NCI-H1436 (cell line): ENCODE data around the gene ABLIM2.

Experiments
- DNase-seq: peaks from one replicate; lab custom pipeline; 2025; lab: John Stamatoyannopoulos, UW

The ABLIM2 gene

GRCh38 chr4:7981738-7982394 is 176.7 kb downstream of the ABLIM2 start:
- DNase-seq = no peak

GRCh38 chr4:7980036-7980435 is 178.6 kb downstream of the ABLIM2 start:
- no peak for DNase-seq

DNA sequence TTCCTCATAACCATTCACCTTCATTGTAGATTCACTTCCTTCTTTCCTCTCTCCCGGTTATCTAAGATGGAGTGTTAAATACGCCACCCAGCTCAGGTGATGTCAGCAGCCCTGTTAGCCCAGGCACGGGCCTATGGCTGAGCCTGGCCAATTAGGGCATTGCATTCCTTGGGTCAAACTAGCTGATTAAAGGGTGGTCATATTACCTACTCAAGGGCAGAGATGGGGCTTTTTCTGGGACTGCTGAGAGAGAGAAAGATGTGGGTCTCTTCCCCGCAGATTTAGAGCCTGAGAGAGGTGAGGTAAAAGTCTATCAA is 179.0 kb downstream of the ABLIM2 start:
- DNase-seq = no peak

DNA sequence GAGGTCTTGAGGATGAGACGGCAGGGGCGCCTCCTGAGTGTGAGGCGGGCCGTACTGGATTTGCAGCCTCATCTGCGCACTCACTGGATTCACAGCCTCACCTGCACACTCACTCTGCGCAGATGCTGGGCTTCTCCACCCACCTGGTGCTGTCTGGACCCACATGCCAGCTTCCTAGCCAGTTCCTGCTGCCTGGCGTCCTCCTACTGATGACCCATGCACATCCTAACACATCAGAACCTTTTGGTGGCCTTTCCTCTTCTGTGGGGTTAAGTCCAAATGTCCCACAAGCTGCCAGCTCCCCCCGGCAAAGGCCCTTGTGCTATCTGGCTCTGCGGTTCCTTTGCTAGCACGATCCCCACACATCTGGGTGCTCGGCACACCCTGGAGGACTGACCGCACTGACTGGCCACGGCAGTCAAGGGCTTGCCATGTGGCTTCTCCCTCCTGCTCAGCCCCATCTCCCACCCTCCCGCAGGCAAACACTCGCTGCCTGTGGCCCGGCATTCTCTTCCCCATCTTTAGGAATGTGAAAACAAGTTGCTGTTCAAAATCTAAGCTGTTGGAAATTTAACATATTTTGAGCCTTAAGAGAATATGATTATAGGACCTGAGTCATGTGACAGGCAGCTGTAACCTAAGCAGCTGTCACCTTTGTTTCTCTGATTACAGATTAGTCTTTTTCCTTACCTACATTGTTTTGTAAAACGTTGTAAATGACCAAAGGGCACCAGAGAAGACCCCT is 179.5 kb downstream of the ABLIM2 start:
- no peak for DNase-seq

- no peak for DNase-seq
Observed at GRCh38 chr4:7978489-7978888, 180.1 kb downstream of the ABLIM2 start.

DNA sequence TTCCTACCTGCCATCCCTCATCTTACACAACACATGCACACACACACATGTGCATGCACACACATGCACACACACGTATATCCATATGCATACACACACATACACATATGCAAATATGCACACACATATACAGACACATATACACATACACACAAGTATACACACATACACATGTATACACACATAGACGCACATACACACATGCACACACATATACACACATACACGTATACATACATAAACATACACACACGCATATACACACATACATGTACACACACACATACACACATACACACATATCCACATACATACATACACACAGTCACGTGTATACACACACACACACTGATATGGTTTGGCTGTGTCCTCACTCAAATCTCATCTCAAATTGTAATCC is 182.0 kb downstream of the ABLIM2 start:
- no peak for DNase-seq

DNA sequence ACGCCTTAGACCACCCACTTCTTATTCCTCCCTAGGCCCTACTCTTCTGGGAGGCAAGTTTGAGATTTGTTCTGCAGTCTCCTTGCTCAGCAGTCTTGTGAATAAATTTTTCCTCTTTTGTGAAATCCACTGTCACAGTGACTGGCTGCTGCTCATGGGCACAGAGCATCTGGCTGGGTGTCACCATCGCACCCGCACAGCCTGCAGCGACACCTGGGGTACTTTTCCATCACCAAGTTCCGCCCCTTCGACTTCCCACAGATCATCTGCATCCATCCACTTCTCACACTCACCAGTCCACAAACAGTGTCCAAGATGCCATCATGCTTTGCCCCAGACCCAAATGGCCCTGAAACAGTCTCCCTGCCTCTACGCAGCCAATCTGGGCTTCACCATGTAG is 182.6 kb downstream of the ABLIM2 start:
- no peak for DNase-seq

- no peak for DNase-seq
Observed at GRCh38 chr4:7974425-7974824, 184.2 kb downstream of the ABLIM2 start.

GRCh38 chr4:7973545-7973981 is 185.1 kb downstream of the ABLIM2 start:
- DNase-seq = no peak

DNA sequence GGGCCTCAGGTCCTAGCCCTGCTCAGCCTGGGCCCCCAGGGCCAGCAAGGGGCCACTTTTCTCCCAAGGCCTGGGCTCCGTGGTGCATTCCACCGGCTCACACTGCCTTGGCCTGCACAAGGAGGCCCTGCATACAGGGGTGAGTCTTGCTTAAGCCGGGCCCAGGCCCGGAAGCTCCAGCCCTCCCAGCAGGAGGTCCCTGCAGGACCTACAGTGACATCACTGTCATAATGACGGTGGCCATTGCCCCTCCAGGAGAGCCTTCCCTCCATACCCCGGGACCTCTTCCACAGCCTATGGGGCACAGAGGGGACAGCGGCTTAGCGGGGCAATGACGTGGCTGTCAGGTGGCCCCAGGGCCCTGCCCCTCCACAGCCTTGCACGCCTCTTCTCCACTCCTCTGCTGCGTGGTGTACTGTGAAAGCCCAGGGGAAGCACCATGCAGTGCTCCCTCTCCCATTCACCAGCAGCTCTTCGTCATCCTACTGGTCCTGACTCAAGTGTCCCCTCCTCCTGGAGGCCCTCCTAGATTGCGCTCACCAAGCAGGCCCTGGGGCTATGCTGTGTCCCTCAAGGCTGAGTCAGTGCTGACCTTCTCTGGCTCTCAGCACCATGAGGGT is 186.6 kb downstream of the ABLIM2 start:
- DNase-seq = no peak

GRCh38 chr4:7971159-7971631 is 187.4 kb downstream of the ABLIM2 start:
- no peak for DNase-seq

- no peak for DNase-seq
Observed at GRCh38 chr4:7970361-7970946, 188.2 kb downstream of the ABLIM2 start.

DNA sequence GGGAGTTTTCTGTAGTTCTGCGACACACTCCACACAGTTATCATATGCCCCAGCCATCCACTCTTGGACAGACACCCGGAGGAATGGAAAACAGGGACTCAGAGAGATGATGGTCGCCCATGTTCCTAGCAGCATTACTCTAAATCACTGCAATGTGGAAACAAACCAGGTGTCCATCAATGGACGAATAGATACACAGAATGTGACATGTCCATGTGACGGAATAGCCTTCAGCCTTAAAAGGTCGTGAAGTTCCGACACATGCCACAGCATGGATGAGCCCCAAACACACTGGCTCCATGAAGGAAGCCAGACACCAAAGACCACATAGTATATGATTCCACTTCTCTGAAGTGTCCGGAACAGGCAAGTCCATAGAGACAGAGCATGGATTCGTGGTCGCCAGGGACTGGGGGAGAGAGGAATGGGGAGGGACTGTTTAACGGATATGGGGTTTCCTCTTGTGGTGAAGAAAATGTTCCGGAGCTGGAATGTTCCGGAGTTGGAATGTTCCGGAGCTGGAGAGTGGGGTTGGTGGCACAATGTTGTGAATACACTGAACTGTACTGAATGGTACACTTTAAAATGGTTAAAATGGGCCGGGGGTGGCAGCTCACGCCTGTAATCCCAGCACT is 190.2 kb downstream of the ABLIM2 start:
- DNase-seq = no peak

DNA sequence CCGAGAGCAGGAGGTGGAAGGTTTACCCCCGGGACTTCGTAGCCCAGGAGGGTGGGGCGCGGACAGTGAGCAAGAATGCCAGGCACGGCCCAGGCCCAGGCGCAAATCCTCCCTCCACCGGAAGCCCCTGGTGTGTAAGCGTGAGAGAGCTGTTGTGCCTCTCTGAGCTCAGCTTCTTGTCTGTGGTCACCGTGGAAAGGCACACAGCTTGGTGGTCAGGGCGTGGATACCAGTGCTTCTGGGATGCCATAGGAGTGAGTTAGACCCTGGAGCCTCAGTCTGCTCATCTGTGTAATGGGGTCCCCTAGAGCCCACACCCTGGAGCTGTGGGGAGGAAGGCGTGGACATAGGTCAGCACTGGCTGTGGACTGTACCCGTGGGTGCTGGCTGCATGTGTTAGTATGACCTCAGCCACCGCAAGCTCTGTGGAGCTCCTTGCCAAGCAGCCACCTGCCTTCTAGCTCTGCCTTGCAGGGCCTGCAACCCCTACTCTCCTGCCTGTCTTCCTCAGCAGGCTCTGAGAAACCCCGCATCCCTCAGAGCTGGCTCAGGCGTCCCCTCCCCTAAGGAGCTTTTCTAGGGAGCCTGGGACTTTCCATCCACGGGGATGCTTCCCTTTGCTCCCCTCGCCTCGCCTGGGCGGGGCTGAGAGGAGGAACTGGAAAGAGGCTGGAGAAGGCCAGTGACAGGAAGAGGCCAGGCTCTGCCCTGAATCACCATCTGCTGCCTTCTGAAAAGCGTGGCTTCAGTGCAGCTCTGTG is 190.9 kb downstream of the ABLIM2 start:
- DNase-seq = no peak

- no peak for DNase-seq
Observed at GRCh38 chr4:7967063-7967440, 191.6 kb downstream of the ABLIM2 start.

- no peak for DNase-seq
Observed at GRCh38 chr4:7966281-7967062, 192.1 kb downstream of the ABLIM2 start.

DNA sequence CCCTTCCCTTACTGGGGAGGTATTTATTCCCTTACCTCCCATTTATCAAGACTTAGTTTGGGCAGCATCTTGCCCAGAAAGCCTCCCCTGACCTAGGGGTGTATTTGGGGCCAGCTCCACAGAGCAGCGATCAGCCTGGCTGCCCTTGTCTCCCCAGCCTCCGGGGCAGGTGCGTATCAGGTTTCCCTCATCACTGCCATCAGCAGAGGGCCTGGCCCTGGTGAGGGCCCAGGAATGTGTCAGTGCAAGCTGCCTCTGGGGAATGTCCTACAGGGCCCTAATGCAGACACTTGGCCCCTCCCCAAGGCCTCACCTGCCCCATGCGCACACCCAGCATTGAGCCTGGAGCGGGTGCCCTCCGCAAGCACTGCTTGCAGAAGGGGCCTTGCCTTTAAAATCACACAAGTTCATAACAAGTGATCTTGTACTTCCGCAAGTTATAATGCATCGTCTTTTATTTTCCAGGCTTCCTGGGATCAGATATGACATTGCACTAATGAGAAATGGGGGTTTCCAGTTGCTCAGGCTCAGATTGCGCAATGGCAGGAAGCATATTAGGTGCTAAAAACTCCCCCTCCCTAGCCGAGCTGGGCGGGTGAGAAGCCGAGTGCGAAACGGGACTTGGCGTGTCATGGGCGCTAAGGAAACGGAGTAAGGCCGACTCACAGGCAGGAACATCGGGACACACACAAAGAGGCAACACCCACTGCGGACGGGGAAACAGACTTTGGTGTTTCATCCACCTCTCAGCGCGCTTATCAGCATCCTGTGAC is 193.5 kb downstream of the ABLIM2 start:
- DNase-seq = no peak

DNA sequence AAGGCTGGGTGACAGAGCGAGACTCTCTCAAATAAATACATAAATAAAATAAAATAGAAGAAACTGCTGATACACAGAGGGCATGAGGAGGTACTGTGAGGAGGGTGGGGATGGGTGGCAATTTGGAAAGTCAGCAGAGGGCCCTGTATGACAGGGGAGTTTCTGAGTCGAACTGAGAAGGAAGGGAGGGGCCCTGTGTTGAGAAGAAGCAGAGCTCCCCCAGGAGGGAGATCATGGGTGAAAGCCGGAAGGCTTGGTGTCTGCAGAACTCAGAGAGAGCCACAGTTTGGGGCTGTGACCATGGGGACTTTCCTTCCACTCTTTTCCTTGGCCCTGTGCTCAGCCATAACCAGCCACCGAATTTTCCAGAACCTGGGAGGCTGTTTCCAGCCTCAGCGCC is 194.2 kb downstream of the ABLIM2 start:
- no peak for DNase-seq

DNA sequence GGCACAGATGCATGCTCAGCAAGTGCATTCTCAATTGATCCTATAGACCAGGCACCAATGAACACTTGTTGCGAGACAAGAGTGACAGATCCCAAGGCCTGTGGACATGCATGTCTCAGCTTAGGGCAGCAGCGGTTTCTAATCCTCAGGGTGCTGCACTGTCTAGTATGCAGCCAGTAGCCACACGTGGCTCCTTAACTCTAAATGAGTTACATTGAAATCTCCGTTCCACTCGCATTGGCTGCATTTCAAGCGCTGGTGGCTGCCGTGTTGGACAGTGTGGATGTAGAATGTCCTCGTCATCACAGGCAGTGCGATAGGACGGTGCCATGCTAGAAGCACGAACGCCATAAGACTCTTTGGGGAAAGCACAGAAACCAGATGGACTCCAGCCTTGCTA is 194.9 kb downstream of the ABLIM2 start:
- no peak for DNase-seq
